ENCODE data around the gene HSPBP1.

DNA sequence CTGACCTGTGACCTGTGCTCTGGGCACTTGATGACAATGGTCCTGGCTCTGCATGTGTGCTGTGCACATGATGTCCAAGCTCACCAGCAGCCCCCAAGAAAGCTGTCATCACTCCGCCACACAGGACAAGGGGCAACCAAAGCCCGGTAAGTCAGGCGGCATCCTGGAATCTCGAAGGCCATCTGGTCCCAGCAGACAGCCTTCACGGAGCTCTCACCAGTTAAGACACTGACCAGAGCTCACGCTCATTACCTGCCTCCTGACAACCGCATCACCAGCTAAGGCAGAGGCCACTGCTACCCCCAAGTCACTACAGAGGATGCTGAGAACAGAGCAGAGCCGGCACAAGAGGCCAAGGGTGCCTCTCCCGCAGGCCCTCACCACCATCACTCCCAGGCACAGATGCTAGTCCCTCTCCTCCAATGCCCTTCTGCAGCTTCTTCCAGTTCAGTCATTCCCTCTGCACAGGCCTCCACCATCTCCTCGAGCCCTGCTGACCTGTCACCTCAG, 31.7 kb downstream of the HSPBP1 start:
- no peak for TF ChIP-seq BRCA1 (IDR thresholded peaks at IDR 0.05)
- TF ChIP-seq BRCA1 (CRISPR knock-in tag; IDR thresholded peaks at IDR 0.05) = no peak
- no peak for TF ChIP-seq CTCF (IDR thresholded peaks at IDR 0.05 in 2 of 3, conservative IDR thresholded peaks at IDR 0.05 in 1 of 3; ENCODE audit: insufficient read depth in 2 of 3, low read depth in 1 of 3, low read length in 3 of 3)
- TF ChIP-seq ZNF318 (IDR thresholded peaks at IDR 0.05; ENCODE audit: borderline replicate concordance in 1 of 2, low read depth in 1 of 2) = no peak
- TF ChIP-seq STAG1 (CRISPR knock-in tag; IDR thresholded peaks at IDR 0.05; ENCODE audit: borderline replicate concordance) = no peak
- no peak for TF ChIP-seq MTA1 (IDR thresholded peaks at IDR 0.05; ENCODE audit: borderline replicate concordance)
- TF ChIP-seq ETV5 (CRISPR knock-in tag; IDR thresholded peaks at IDR 0.05; ENCODE audit: low read depth) = no peak
- no peak for TF ChIP-seq CHD2 (IDR thresholded peaks at IDR 0.05; ENCODE audit: low read depth, low read length)
